Stimulated activated CD4-positive, alpha-beta T cell treated with anti-CD3 and anti-CD28 coated beads, Interleukin-1b, Interleukin-23, amount 100 ng/mL, for 1 hour (primary cell): ENCODE results near the gene SMARCA1.
"Not testable (repeated sequence)": the region's sequence is repeated elsewhere in the genome, so short reads cannot be mapped to it uniquely, and the experiment has no call there.

Experiments used
- DNase-seq, 2 donors: peaks; one replicate each; pipeline ENCODE4 v3.0.0-alpha.2; 2020; ENCODE audit warnings: low read depth in 2 of 2

The SMARCA1 gene

DNA sequence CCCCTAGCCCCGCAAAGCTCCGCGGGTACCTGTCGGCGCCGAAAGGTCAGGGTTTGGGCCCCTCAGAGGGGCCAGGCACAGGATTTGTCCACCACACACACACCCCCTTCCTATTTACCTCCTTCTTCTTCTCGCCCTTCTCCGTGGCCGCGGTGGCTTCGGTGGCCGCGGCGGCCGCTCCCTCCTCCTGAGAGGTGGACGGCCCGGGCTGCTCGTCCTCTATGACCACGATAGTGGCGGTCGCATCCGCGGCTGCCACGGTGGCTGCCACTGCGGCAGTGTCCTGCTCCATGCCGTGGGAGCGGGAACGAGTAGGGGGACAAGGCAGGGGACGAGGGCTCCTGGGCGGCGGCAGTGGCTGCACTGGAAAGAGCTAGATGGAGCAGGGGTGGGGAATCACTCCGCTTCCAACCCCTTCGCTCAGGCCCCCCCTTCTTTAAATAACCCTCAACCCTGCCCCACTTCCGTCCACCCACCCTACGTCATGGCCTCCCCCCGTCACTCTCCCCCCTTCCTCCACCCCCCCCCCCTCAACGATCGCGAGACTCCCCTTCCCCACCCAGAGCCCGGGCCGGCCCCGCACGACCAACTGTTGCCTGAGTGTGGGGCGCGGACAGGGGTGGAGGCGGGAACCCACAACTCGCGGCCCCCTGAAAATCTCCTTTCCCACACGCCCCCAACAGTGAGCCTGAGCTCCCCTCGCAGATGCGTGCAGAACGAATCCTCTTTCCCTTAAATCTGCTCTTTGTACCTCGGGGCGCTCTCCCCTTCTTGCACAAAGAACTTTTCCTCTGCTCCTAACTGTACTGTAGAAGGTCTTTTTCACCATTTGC lies at the start of gene SMARCA1:
TSS of gene SMARCA1 (minus strand) at position 412 of the 833 bp plus-strand sequence. CDS start at position 292, 120 bp downstream.
- no peak for DNase-seq

GRCh38 chrX:129572422-129572821 lies 49.1 kb upstream of the SMARCA1 start:
- no peak for DNase-seq

- DNase-seq, result no peak
These were observed 45.1 kb upstream of the SMARCA1 start for GRCh38 chrX:129568349-129568748.

GRCh38 chrX:129566073-129566472 lies 42.8 kb upstream of the SMARCA1 start:
- DNase-seq, result no peak

- no peak for DNase-seq
These were observed 41.9 kb upstream of the SMARCA1 start for GRCh38 chrX:129565046-129565650.

- not testable (repeated sequence) for DNase-seq
These were observed 41.1 kb upstream of the SMARCA1 start for GRCh38 chrX:129564345-129564744.

DNA sequence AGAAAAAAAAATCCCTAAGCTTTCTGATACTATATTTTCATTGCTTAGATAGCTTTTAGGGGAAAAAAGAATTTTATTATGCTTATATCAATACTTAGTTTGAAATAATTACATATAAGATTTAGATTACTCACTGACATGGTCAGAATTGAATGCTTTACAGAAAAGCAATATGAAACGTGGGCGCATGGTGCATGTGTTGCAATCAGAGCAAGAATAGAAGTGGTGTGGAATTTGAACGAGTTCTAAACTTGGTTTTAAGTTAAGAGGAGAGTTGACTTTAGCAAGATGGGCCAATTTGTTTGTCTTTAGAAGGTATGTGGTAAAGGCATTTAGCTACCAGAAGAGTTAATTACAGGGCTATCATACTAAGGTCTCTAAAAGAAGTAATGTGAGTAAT lies 38.2 kb upstream of the SMARCA1 start:
- no peak for DNase-seq

DNA sequence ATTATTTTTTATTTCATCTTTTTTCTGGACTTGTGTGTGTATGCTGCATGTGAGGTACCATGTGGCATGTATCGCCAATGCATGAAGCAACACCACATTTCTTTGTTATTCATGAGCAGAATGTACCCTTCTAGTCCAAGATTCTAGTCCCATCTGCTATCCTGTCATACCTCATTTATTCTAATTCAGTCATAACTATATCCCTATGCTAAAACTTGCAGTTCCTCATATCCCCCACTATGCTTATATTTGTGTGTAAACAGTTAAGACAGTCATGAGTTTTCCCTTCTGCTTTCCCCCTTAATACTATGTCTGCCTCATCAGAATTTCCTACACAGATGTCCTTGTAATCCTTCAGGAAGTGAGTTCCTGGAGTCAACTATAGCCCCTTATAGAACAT lies 36.5 kb upstream of the SMARCA1 start:
- DNase-seq, result no peak

GRCh38 chrX:129557844-129558480 lies 34.7 kb upstream of the SMARCA1 start:
- DNase-seq, result no peak

DNA sequence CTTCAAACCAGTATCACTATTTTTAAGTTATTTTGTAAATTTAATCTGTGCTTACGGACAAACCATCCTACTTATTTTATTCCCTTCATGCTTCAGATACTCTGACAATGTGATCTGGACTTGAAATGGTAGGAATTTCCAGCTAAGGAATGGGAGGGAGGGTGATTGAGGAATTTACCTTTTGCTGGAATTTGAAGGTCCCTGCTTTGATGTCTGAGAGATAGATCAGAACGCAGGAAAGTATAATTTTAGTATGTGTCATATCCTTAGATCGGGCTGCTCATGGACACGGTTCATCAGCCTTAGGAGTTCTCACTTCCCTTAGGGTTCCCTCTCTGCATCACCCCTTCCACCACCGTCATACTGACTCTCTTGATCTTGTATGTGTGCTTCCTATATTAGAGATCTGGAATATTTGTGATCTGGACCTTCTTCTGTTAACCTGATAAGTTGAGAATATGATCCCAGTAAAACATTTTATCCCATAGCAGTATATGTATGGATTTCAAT lies 33.6 kb upstream of the SMARCA1 start:
- DNase-seq, result no peak

DNA sequence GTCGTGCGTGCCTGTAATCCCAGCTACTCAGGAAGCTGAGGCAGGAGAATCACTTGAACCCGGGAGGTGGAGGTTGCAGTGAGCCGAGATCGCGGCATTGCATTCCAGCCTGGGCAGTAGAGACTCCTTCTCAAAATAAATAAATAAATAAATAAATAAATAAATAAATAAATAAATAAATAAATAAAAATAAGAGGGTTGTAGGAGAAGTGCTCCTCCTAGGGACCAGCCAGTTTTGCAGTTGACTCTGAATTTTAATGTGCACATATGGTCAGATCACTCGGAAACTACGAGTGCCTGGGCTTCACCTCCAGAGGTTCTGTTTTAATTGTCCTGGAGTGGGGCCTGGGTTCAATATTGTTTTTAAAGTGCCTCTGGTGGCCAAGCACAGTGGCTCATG lies 31.5 kb upstream of the SMARCA1 start:
- DNase-seq, result not testable (repeated sequence)

DNA sequence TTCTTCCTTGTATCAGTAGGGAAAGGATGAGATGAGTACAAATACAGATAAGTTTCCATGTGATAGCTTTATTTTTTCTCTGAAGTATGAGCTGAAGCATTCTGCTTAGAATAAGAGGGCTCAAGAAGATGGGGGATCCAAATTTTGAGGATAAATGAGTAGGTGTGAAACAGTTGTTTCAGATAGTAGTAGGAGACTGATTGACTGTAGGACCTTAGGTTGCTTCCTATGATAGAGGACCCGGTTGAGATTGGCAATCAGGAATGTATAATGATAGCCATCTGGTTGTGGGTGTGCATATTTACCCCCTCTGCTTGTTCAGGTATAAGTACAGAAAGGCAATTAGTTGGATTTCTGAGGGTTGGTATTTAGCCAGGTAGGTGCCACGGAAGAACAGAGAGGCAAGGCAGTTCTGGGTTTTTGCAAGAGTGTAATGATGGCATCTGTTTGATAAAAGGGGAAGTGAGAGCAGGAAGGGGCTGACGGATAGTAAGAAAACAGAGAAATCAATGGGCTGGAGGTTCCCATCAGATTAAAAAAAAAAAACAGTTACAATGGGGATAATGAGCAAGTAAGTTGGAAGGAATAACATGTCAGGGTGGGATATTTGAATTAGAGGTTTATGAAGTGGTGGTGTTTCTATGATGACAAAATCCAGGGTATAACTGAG lies 30.5 kb upstream of the SMARCA1 start:
- no peak for DNase-seq

GRCh38 chrX:129549124-129549523 lies 25.8 kb upstream of the SMARCA1 start:
- no peak for DNase-seq

GRCh38 chrX:129545408-129545807 lies 22.1 kb upstream of the SMARCA1 start:
- DNase-seq, result no peak

DNA sequence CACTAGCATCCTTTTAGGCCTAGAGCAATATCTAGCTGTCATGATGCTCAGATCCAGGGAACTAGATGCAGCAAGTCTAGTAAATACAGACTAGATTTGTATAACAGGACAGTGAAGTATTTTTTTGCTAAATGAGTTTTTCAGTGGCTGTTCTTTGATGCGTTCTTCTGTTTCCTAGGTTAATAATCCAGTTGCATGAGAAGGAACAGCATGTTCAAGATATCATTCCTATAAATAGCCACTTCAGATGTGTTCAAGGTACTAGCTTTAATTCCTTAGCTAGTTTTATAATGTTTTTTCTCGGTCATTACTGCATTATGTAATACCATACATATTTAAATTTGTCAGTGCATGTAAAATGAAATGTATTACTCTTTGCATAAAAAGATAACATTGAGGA lies 21.5 kb upstream of the SMARCA1 start:
- DNase-seq, result no peak

DNA sequence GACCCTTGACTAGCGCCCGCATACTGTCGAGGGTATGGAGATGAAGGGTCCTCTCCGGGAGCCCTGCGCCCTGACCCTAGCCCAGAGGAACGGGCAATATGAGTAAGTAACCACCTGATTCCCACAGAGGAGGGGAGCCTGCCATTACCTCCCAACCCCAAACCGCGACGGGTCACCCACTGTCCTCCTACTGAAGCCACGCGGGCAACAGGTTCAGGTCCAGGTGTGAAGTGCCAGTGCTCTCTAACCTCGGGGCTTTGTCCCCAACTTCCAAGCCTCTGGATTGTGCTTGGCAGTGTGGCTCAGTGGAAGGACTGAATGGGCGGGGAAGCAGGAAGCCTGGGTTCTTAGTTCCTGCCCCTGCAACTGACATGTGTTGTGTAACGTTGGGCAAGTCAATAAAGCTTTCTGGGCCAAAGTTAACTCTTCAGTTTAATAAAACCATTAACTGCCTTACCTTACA lies 17.5 kb upstream of the SMARCA1 start:
- no peak for DNase-seq

GRCh38 chrX:129540068-129540653 lies 16.9 kb upstream of the SMARCA1 start, which contains the start of gene OCRL:
Gene OCRL (plus strand): TSS chrX:129540259. CDS start chrX:129540440, 181 bp downstream.
- DNase-seq, result no peak

DNA sequence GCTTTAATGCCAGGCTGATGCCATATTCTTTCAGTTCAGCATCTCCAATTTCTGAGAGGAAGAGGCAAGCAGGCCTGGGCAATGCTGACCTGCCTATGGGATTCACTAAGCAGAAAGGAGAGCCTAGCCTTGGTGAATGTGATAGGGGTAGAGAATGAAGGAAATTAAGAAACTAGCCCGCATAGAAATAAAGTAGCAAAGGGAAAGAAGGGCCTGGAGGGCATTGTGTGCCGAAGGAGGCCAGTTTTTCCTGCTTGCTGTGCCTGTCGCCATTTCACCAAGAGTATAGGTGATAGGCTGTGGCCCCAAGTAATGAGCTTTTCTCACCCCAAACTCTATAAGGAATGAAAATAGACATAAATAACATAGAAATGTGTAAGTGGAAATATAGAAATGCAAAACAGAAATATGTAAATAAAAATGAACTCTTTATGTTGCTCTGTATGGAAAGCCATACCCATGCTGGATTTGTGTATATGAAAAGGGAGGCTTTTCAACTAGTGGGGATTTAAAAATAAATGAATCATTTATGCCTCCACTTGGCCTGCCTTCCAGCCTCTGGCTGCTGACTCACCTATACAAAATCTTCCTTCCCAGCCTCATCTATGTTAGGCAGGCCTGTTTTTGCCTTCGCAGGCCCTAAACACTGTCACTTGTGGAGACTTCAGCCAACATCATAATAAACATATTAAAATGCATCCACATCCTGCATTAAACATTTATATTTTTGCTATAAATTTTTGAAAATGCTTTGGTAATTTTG lies 11.7 kb upstream of the SMARCA1 start:
- DNase-seq, result no peak

DNA sequence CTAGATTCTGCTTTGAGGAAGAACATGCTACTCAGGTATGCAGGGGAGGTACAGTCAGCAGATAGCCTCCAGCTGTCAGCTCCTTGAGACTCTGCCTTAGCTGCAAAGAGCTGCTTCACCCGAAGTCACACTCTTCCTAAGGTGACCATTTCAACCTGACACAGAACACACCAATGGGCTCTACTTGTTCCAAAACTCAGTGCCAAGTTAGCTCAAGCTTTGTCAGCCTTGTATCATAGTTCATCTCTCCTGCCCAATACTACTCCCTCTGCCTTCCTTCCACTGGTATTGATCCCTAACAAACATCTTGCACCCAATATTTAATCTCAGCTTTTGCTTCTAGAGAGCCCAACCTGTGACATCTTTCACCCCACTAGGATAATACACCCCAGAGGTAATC lies 7.8 kb upstream of the SMARCA1 start:
- DNase-seq, result no peak

DNA sequence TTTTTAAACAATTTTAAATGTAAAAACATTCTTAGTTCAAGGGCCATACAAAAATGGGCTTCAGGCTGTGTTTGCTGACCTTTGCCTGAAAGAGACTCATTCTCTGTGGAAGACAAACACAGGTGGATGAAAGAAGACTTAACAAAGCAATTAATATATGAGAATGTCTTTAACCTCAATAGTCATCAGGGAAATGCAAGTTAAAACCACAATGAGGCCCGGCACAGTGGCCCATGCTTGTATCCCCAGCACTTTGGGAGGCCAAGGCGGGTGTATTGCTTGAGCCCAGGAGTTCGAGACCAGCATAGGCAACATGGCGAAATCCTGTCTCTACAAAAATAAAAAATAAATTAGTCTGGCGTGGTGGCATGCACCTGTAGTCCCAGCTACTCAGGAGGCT lies 7.1 kb upstream of the SMARCA1 start:
- DNase-seq, result no peak
